ENCODE data around the gene PHF21A.

Gene PHF21A

GRCh38 chr11:46106530-46107407 is 14.5 kb downstream of the PHF21A start:
- TF ChIP-seq CTCF (IDR thresholded peaks at IDR 0.05; ENCODE audit: borderline replicate concordance, insufficient read depth, low read depth, low read length) = no peak
- H3K4me3 ChIP-seq (ENCODE audit: low read depth, low read length) = no peak overlapping the region

GRCh38 chr11:46105926-46106325 is 15.3 kb downstream of the PHF21A start:
- TF ChIP-seq CTCF (IDR thresholded peaks at IDR 0.05; ENCODE audit: borderline replicate concordance, insufficient read depth, low read depth, low read length) = no peak
- no peak overlapping the region for H3K4me3 ChIP-seq (ENCODE audit: low read depth, low read length)

- no peak overlapping the region for H3K4me3 ChIP-seq (ENCODE audit: low read depth, low read length)
- TF ChIP-seq CTCF (IDR thresholded peaks at IDR 0.05; ENCODE audit: borderline replicate concordance, insufficient read depth, low read depth, low read length) = no peak
These were observed 16.1 kb downstream of the PHF21A start for GRCh38 chr11:46105134-46105628.

GRCh38 chr11:46102843-46103242 is 18.4 kb downstream of the PHF21A start:
- no peak for TF ChIP-seq CTCF (IDR thresholded peaks at IDR 0.05; ENCODE audit: borderline replicate concordance, insufficient read depth, low read depth, low read length)
- H3K4me3 ChIP-seq (ENCODE audit: low read depth, low read length) = no peak overlapping the region

GRCh38 chr11:46100670-46101069 is 20.6 kb downstream of the PHF21A start:
- TF ChIP-seq CTCF (IDR thresholded peaks at IDR 0.05; ENCODE audit: borderline replicate concordance, insufficient read depth, low read depth, low read length) = no peak
- no peak overlapping the region for H3K4me3 ChIP-seq (ENCODE audit: low read depth, low read length)

- TF ChIP-seq CTCF (IDR thresholded peaks at IDR 0.05; ENCODE audit: borderline replicate concordance, insufficient read depth, low read depth, low read length) = no peak
- H3K4me3 ChIP-seq (ENCODE audit: low read depth, low read length) = peak overlapping the region; percentile 10
These were observed 21.3 kb downstream of the PHF21A start for GRCh38 chr11:46099963-46100316.

GRCh38 chr11:46090375-46090774 is 30.9 kb downstream of the PHF21A start:
- no peak overlapping the region for H3K4me3 ChIP-seq (ENCODE audit: low read depth, low read length)
- no peak for TF ChIP-seq CTCF (IDR thresholded peaks at IDR 0.05; ENCODE audit: borderline replicate concordance, insufficient read depth, low read depth, low read length)

Data from GM12875 (cell line).